Peyer's patch (tissue), 4 donors: ENCODE measurements around the gene CPAMD8. TPM values are rescaled to one million over a fixed set of nuclear protein-coding genes. Genes with fewer than 3 reads are reported as not detected.

ENCODE experiments used
- DNase-seq, 3 donors: peaks; one replicate each; pipeline ENCODE4 v3.0.0-alpha.2; 2017 to 2019
- H3K27ac ChIP-seq, 4 donors: fragments of 200-600 bp; sonication (generic); one replicate each; pipeline ENCODE4 v1.5.1; 2016 to 2019
- H3K27me3 ChIP-seq, 2 donors: fragments of 200-600 bp; sonication (generic); one replicate each; pipeline ENCODE4 v1.5.1; 2019
- H3K36me3 ChIP-seq, 3 donors: fragments of 200-600 bp; sonication (generic); one replicate each; pipeline ENCODE4 v1.5.1; 2016 to 2019
- H3K4me1 ChIP-seq, 4 donors: fragments of 200-600 bp; sonication (generic); one replicate each; pipeline ENCODE4 v1.5.1; 2016 to 2019
- H3K4me3 ChIP-seq, 4 donors: fragments of 200-600 bp; sonication (generic); 1 replicate in 3 of 4; 2 replicates in 1 of 4; pipeline ENCODE4 v1.5.1; 2016 to 2019; ENCODE audit warnings: mild to moderate bottlenecking in 1 of 4
- H3K9me3 ChIP-seq, 4 donors: fragments of 200-600 bp; sonication (generic); one replicate each; pipeline ENCODE4 v1.5.1; 2016 to 2019; ENCODE audit warnings: mild to moderate bottlenecking in 1 of 4
- POLR2A ChIP-seq, 2 donors: fragments of 450-650 bp; IDR thresholded peaks; one replicate each; pipeline ENCODE4 v1.5.1; 2017; ENCODE audit warnings: antibody characterized with exemption in 2 of 2, mild to moderate bottlenecking in 2 of 2, moderate library complexity in 2 of 2
- total RNA-seq, 4 donors: library from RNA; depleted of rRNA; stranded (reverse); fragments of >200 nt; gene quantifications; one replicate each; pipeline ENCODE4 v1.1.0, GENCODE V29; 2016
- TF ChIP-seq, protein P1 (sequence below), 6 experiments: fragments of 450-650 bp in 4 of 6; fragments of 200-600 bp in 2 of 6; sonication (generic) in 1 of 6; IDR thresholded peaks; one replicate each; pipeline ENCODE4 v1.5.1; 2017 to 2019; ENCODE audit warnings: antibody characterized with exemption in 6 of 6, mild to moderate bottlenecking in 3 of 6, moderate library complexity in 1 of 6

The CPAMD8 gene
- total RNA-seq, 4 donors from 2014 or later, result 2.6 to 10.7 (median 5.2) TPM

DNA sequence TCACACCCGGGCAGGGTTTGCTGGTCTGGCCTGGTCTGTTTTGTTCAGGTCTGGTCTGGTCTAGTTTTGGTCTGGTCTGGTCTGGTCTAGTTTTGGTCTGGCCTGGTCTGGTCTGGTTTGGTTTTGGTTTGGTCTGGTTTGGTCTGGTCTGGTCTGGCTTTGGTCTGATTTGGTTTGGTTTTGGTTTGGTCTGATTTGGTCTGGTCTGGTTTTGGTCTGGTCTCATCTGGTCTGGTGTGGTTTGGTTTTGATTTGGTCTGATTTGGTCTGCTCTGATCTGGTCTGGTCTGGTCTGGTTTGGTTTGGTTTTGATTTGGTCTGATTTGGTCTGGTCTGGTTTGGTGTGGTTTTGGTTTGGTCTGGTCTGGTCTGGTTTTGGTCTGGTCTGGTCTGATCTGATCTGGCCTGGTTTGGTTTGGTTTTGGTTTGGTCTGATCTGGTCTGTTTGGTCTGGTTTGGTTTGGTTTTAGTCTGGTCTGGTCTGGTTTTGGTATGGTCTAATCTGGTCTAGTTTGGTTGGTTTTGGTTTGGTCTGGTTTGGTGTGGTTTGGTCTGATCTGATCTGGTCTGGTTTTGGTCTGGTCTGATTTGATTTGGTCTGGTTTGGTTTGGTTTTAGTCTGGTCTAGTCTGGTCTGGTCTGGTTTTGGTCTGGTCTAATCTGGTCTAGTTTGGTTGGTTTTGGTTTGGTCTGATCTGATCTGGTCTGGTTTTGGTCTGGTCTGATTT lies 152.2 kb downstream of the CPAMD8 start:
- peak overlapping the region in 1 of 4 donors; percentile 39 for H3K27ac ChIP-seq
- H3K36me3 ChIP-seq, result peaks cover 0 to 66% (median 0%) of the 10 kb centered on the region in 3 donors
- DNase-seq, result no peak

DNA sequence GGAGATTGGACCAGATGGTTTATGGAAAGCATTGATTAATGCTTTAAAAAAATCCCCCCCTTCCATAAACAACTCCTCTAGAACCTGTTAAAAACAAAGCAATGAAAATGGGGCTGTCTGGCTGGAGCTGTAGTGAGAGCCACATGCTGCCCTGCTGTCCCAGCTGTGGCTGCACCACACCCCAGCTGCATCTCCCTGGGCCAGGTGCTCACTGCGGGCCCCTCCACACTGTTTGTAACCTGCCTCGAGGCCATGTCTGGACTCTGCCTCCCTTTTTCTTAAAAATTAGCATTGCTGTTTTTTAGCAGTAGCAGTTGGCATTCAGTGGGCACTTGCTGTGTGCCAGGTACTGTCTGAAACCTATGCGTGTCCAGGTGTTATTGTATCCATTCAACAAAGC lies 153.0 kb downstream of the CPAMD8 start:
- Histone ChIP-seq H3K36me3 (peaks cover 0 to 64% (median 0%) of the 10 kb centered on the region in 3 donors), H3K4me1 (peaks cover 0 to 7% (median 0%) of the 10 kb centered on the region in 4 donors), H3K27ac (no peak overlapping the region), H3K9me3 (no peaks in the 10 kb centered on the region), H3K27me3 (no peaks in the 10 kb centered on the region), H3K4me3 (no peak overlapping the region)
- no peak for TF ChIP-seq POLR2A (IDR thresholded peaks at IDR 0.05)
- TF ChIP-seq, protein P1, sequence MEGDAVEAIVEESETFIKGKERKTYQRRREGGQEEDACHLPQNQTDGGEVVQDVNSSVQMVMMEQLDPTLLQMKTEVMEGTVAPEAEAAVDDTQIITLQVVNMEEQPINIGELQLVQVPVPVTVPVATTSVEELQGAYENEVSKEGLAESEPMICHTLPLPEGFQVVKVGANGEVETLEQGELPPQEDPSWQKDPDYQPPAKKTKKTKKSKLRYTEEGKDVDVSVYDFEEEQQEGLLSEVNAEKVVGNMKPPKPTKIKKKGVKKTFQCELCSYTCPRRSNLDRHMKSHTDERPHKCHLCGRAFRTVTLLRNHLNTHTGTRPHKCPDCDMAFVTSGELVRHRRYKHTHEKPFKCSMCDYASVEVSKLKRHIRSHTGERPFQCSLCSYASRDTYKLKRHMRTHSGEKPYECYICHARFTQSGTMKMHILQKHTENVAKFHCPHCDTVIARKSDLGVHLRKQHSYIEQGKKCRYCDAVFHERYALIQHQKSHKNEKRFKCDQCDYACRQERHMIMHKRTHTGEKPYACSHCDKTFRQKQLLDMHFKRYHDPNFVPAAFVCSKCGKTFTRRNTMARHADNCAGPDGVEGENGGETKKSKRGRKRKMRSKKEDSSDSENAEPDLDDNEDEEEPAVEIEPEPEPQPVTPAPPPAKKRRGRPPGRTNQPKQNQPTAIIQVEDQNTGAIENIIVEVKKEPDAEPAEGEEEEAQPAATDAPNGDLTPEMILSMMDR (IDR thresholded peaks at IDR 0.05), result no peak
- no peak for DNase-seq

More for the DNA sequence above, 152.2 kb downstream of the CPAMD8 start:
- TF ChIP-seq, protein P1 (IDR thresholded peaks at IDR 0.05), result no peak
- no peak for TF ChIP-seq POLR2A (IDR thresholded peaks at IDR 0.05)
- peaks cover 0 to 7% (median 0%) of the 10 kb centered on the region in 4 donors for H3K4me1 ChIP-seq
- no peaks in the 10 kb centered on the region for H3K9me3 ChIP-seq
- no peaks in the 10 kb centered on the region for H3K27me3 ChIP-seq
- no peak overlapping the region for H3K4me3 ChIP-seq

DNA sequence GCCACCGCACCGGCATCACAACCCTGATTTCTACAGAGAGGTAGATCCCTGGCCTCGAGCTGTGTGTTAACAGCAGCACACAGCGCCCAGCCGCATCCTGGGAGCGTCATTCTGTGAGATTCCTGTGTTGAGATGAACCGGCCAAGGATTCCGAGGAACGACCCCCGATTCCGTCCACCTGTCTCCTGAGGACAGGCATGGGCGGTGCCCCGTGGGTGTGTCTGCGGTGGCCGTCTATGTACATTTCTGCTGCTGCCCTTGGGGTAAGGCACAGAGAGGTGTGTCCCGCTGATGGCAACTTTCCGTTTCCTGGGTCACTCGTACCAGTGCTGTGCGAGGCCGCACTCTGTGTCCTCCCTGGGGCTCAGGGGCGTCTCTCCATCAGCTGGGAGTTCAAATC lies 153.9 kb downstream of the CPAMD8 start:
- DNase-seq, result no peak
- TF ChIP-seq, protein P1 (IDR thresholded peaks at IDR 0.05), result no peak
- TF ChIP-seq POLR2A (IDR thresholded peaks at IDR 0.05), result no peak
- H3K27me3 ChIP-seq, result no peaks in the 10 kb centered on the region
- H3K4me3 ChIP-seq, result no peak overlapping the region
- no peaks in the 10 kb centered on the region for H3K9me3 ChIP-seq
- peaks cover 0 to 7% (median 0%) of the 10 kb centered on the region in 4 donors for H3K4me1 ChIP-seq
- peaks cover 0 to 64% (median 0%) of the 10 kb centered on the region in 3 donors for H3K36me3 ChIP-seq
- H3K27ac ChIP-seq, result peak overlapping the region in 1 of 4 donors; percentile 26

DNA sequence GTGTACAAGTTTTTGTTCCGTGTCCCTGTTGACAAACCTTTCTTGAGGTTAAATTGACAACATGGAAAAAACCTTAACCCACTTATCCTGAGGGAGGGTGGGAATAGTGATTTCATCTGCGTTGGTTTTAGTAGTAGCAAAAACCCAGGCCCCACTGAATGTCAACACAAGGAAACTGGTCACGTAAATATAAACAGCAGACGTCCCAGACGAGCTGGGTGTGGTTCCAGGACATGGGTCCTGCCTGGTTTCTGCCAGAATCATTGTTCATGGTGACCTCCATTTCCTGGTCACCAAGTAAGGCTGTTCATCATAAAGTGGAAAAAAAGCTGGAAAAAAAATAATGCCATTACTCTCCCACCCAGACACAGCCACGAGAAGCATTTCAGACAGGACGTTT lies 154.7 kb downstream of the CPAMD8 start:
- DNase-seq, result no peak
- peaks cover 0 to 7% (median 0%) of the 10 kb centered on the region in 4 donors for H3K4me1 ChIP-seq
- H3K9me3 ChIP-seq, result no peaks in the 10 kb centered on the region
- TF ChIP-seq, protein P1 (IDR thresholded peaks at IDR 0.05), result no peak
- TF ChIP-seq POLR2A (IDR thresholded peaks at IDR 0.05), result no peak
- no peak overlapping the region for H3K4me3 ChIP-seq
- H3K27ac ChIP-seq, result peak overlapping the region in 2 of 4 donors; percentile 60 to 65
- peaks cover 0 to 64% (median 0%) of the 10 kb centered on the region in 3 donors for H3K36me3 ChIP-seq
- H3K27me3 ChIP-seq, result no peaks in the 10 kb centered on the region

DNA sequence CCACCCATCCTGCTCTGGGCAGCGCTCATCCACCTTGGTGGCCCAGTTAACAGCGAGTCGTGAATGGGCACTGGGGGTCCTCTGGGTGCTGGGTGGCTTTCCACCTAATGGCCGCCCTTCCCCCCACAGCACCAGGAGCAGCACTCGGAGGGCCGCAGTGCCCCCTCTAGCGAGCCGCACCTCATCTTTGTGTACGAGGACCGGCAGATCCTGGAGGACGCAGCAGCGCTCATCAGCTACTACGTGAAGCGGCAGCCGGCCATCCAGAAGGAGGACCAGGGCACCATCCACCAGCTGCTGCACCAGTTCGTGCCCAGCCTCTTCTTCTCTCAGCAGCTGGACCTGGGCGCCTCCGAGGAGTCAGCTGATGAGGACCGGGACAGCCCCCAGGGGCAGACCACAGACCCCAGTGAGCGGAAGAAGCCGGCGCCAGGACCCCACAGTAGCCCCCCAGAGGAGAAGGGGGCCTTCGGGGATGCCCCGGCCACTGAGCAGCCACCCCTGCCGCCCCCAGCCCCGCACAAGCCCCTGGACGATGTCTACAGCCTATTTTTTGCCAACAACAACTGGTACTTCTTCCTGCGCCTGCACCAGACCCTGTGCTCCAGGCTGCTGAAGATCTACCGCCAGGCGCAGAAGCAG lies 157.2 kb downstream of the CPAMD8 start:
- no peak for TF ChIP-seq POLR2A (IDR thresholded peaks at IDR 0.05)
- TF ChIP-seq, protein P1 (IDR thresholded peaks at IDR 0.05), result no peak
- Histone ChIP-seq H3K4me3 (no peak overlapping the region), H3K9me3 (no peaks in the 10 kb centered on the region), H3K27me3 (no peaks in the 10 kb centered on the region), H3K27ac (no peak overlapping the region), H3K36me3 (peaks cover 0 to 78% (median 0%) of the 10 kb centered on the region in 3 donors), H3K4me1 (no peaks in the 10 kb centered on the region)
- DNase-seq, result no peak
